Measurements from ENCODE around the gene PDCD2L.
A peak's percentile ranks its signal among the peaks of the same experiment; 100 is the strongest.

Gene PDCD2L

DNA sequence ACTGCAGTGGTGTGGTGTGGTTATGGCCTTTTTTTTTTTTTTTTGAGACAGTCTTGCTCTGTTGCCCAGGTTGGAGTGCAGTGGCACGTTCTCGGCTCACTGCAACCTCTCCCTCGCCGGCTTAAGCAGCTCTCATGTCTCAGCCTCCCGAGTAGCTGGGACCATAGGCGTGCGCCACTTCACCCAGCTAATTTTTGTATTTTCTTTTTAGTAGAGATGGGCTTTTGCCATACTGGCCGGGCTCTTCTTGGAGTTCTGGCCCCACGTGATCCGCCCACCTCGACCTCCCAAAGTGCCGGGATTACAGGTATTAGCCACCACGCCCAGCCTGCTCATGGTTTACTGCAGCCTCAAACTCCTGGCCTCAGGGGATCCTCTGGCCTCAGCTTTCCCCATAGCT lies 7.0 kb downstream of the PDCD2L start:
- no peak overlapping the region for H3K4me3 ChIP-seq (ENCODE audit: low read depth, low read length)
- no peak for DNase-seq (ENCODE audit: low read depth)
- TF ChIP-seq MAX (IDR thresholded peaks at IDR 0.05; ENCODE audit: low read depth, low read length) (no peak), MYC (IDR thresholded peaks at IDR 0.05; ENCODE audit: low read depth, low read length) (no peak), POLR2A (IDR thresholded peaks at IDR 0.05; ENCODE audit: extremely low read depth, insufficient read length) (no peak), CTCF (IDR thresholded peaks at IDR 0.05; ENCODE audit: low read depth, low read length) (no peak)

DNA sequence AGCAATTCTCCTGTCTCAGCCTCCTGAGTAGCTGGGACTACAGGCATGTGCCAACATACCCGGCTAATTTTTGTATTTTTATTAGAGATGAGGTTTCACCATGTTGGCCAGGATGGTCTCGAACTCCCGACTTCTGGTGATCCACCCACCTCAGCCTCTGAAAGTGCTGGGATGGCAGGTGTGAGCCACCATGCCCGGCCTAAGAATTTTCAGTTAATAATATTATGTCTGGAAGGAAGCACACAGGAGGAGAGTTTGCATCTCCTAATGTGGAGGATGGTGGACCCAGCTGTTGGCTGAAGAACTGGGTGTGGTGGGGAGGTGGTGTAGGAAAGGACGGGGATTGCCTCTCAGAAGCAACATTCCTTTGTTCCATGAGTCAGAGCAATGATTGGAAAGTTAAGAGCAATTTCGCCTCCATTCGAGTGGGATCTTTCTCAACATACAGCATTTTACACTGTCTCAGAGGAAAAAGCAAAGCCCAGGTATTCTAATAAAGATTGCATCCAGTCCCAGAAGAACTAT lies 11.9 kb downstream of the PDCD2L start:
- no peak overlapping the region for H3K4me3 ChIP-seq (ENCODE audit: low read depth, low read length)
- DNase-seq (ENCODE audit: low read depth) = no peak
- no peak for TF ChIP-seq POLR2A (IDR thresholded peaks at IDR 0.05; ENCODE audit: extremely low read depth, insufficient read length)
- TF ChIP-seq MAX (IDR thresholded peaks at IDR 0.05; ENCODE audit: low read depth, low read length) = no peak
- no peak for TF ChIP-seq MYC (IDR thresholded peaks at IDR 0.05; ENCODE audit: low read depth, low read length)
- no peak for TF ChIP-seq CTCF (IDR thresholded peaks at IDR 0.05; ENCODE audit: low read depth, low read length)

- H3K4me3 ChIP-seq (ENCODE audit: low read depth, low read length) = no peak overlapping the region
- DNase-seq (ENCODE audit: low read depth) = no peak
- TF ChIP-seq MAX (IDR thresholded peaks at IDR 0.05; ENCODE audit: low read depth, low read length) (no peak), MYC (IDR thresholded peaks at IDR 0.05; ENCODE audit: low read depth, low read length) (no peak), CTCF (IDR thresholded peaks at IDR 0.05; ENCODE audit: low read depth, low read length) (no peak), POLR2A (IDR thresholded peaks at IDR 0.05; ENCODE audit: extremely low read depth, insufficient read length) (no peak)
These were observed 14.1 kb downstream of the PDCD2L start for GRCh38 chr19:34418300-34418699.

- no peak for DNase-seq (ENCODE audit: low read depth)
- TF ChIP-seq MYC (IDR thresholded peaks at IDR 0.05; ENCODE audit: low read depth, low read length) (no peak), POLR2A (IDR thresholded peaks at IDR 0.05; ENCODE audit: extremely low read depth, insufficient read length) (no peak), MAX (IDR thresholded peaks at IDR 0.05; ENCODE audit: low read depth, low read length) (no peak), CTCF (IDR thresholded peaks at IDR 0.05; ENCODE audit: low read depth, low read length) (no peak)
- no peak overlapping the region for H3K4me3 ChIP-seq (ENCODE audit: low read depth, low read length)
These were observed 22.0 kb downstream of the PDCD2L start for GRCh38 chr19:34426096-34426661.

DNA sequence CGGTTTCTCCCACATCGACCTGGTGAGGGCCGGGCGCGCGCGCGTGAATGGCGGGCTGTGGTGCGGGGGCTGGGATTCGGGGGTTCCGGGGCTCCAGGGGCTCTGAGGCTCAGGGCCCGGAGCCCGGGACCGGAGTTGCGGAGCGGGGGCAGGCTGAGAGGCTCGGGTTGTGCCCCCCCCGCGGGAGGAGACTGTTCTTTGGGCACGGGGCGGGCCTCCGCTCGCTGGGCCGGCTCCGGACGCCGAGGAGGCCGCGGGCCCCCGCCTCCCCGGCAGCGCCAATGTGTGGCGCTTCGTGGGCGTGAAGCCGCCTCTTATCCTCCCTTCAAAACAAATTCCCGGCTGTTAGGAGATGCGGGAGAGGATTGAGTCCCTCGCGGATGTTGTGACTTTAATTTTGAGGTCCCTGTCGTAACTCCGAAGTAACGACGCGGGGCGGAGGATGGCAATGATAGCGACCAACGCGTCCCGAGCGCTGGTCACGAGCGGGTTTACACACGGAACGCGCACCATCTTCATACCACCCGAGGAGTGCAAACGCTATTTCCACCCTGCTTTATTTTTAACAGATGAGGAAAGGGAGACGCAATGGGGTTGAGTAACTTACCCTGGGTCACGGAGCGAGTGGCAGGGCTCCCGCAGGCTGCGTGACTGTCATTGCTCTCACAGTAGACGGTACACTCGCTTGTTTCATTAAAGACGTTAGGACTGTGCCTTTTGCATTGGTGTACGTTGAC lies 24.5 kb downstream of the PDCD2L start:
- peak overlapping the region; percentile 95 for H3K4me3 ChIP-seq (ENCODE audit: low read depth, low read length)
- DNase-seq (ENCODE audit: low read depth) = peak; percentile 31
- TF ChIP-seq MYC (IDR thresholded peaks at IDR 0.05; ENCODE audit: low read depth, low read length) = no peak
- no peak for TF ChIP-seq CTCF (IDR thresholded peaks at IDR 0.05; ENCODE audit: low read depth, low read length)
- no peak for TF ChIP-seq MAX (IDR thresholded peaks at IDR 0.05; ENCODE audit: low read depth, low read length)
- no peak for TF ChIP-seq POLR2A (IDR thresholded peaks at IDR 0.05; ENCODE audit: extremely low read depth, insufficient read length)

Data from NB4 (cell line).